Thyroid gland (tissue), 4 donors: Measurements from ENCODE around the gene CERK. TPM values are rescaled to one million over a fixed set of nuclear protein-coding genes. Genes with fewer than 3 reads are reported as not detected.
A peak's percentile ranks its signal among the peaks of the same experiment; 100 is the strongest.

ENCODE experiments used
- DNase-seq, 2 donors: peaks; one replicate each; pipeline ENCODE4 v3.0.0-alpha.2; 2019
- H3K27ac ChIP-seq, 3 donors: fragments of 200-600 bp; sonication (generic); 1 replicate in 2 of 3; 2 replicates in 1 of 3; pipeline ENCODE4 v1.5.1; 2016 to 2019; ENCODE audit warnings: mild to moderate bottlenecking in 1 of 3, moderate library complexity in 1 of 3
- H3K27me3 ChIP-seq: fragments of 200-600 bp; sonication (generic); one replicate; pipeline ENCODE4 v1.5.1; 2019
- H3K36me3 ChIP-seq, 2 donors: fragments of 200-600 bp; sonication (generic); one replicate each; pipeline ENCODE4 v1.5.1; 2016 to 2019
- H3K4me1 ChIP-seq, 2 donors: fragments of 200-600 bp; sonication (generic); one replicate each; pipeline ENCODE4 v1.5.1; 2017 to 2019
- H3K4me3 ChIP-seq, 3 donors: fragments of 200-600 bp; sonication (generic); replicated peaks in 1 of 3; 1 replicate in 2 of 3; 2 replicates in 1 of 3; pipeline ENCODE4 v1.5.1; 2016; ENCODE audit warnings: mild to moderate bottlenecking in 1 of 3
- H3K9me3 ChIP-seq: fragments of 200-600 bp; sonication (generic); one replicate; pipeline ENCODE4 v1.5.1; 2017
- POLR2A ChIP-seq, 2 donors: fragments of 450-650 bp; IDR thresholded peaks; one replicate each; pipeline ENCODE4 v1.6.1; 2017; ENCODE audit warnings: antibody characterized with exemption in 2 of 2, mild to moderate bottlenecking in 2 of 2, moderate library complexity in 1 of 2
- WGBS, 2 donors: methylation state at CpG; one replicate each; pipeline ENCODE4 v1.1.5; 2017; 5-methylcytosine and 5-hydroxymethylcytosine counted together
- intact Hi-C: fragments of 100-400 bp; cut with DNase I; formaldehyde crosslinking; loops from one replicate; pipeline ENCODE4 v1.15.1; 2023
- total RNA-seq, 4 donors: library from RNA; depleted of rRNA; stranded (reverse); fragments of >200 nt; gene quantifications; one replicate each; pipeline ENCODE4 v1.2.3, GENCODE V29; 2016
- TF ChIP-seq, protein P1 (sequence below), 6 experiments: fragments of 200-600 bp in 3 of 6; fragments of 450-650 bp in 3 of 6; sonication (generic) in 3 of 6; IDR thresholded peaks; one replicate each; pipeline ENCODE4 v1.5.1; 2016 to 2019; ENCODE audit warnings: antibody characterized with exemption in 6 of 6, mild to moderate bottlenecking in 2 of 6, inconsistent platforms in 1 of 6, moderate library complexity in 1 of 6

CERK gene
- total RNA-seq, 4 donors from 2014 or later = 74.6 to 84.7 (median 81.5) TPM

- Histone ChIP-seq H3K4me3 (no peak overlapping the region), H3K9me3 (no peaks in the 10 kb centered on the region), H3K4me1 (peaks cover 3 to 11% of the 10 kb centered on the region in 2 donors), H3K27ac (no peak overlapping the region), H3K36me3 (peaks cover 62 to 67% of the 10 kb centered on the region in 2 donors), H3K27me3 (no peaks in the 10 kb centered on the region)
- TF ChIP-seq, protein P1, sequence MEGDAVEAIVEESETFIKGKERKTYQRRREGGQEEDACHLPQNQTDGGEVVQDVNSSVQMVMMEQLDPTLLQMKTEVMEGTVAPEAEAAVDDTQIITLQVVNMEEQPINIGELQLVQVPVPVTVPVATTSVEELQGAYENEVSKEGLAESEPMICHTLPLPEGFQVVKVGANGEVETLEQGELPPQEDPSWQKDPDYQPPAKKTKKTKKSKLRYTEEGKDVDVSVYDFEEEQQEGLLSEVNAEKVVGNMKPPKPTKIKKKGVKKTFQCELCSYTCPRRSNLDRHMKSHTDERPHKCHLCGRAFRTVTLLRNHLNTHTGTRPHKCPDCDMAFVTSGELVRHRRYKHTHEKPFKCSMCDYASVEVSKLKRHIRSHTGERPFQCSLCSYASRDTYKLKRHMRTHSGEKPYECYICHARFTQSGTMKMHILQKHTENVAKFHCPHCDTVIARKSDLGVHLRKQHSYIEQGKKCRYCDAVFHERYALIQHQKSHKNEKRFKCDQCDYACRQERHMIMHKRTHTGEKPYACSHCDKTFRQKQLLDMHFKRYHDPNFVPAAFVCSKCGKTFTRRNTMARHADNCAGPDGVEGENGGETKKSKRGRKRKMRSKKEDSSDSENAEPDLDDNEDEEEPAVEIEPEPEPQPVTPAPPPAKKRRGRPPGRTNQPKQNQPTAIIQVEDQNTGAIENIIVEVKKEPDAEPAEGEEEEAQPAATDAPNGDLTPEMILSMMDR (IDR thresholded peaks at IDR 0.05) = no peak
- TF ChIP-seq POLR2A (IDR thresholded peaks at IDR 0.05) = no peak
- 92 to 93% methylated on average over 17 of the region's 17 CpGs for WGBS, 2 donors
- DNase-seq = no peak
- intact Hi-C loops = no loop called here
These were observed 39.0 kb downstream of the CERK start for GRCh38 chr22:46699091-46699490.

GRCh38 chr22:46697811-46698515, 40.1 kb downstream of the CERK start:
- WGBS, 2 donors = 97 to 98% methylated on average over 24 of the region's 24 CpGs
- Histone ChIP-seq H3K27me3 (no peaks in the 10 kb centered on the region), H3K27ac (no peak overlapping the region), H3K9me3 (no peaks in the 10 kb centered on the region), H3K4me3 (no peak overlapping the region), H3K4me1 (peaks cover 3 to 11% of the 10 kb centered on the region in 2 donors), H3K36me3 (peaks cover 72 to 74% of the 10 kb centered on the region in 2 donors)
- intact Hi-C loops = no loop called here
- DNase-seq = no peak
- TF ChIP-seq, protein P1 (IDR thresholded peaks at IDR 0.05) = no peak

DNA sequence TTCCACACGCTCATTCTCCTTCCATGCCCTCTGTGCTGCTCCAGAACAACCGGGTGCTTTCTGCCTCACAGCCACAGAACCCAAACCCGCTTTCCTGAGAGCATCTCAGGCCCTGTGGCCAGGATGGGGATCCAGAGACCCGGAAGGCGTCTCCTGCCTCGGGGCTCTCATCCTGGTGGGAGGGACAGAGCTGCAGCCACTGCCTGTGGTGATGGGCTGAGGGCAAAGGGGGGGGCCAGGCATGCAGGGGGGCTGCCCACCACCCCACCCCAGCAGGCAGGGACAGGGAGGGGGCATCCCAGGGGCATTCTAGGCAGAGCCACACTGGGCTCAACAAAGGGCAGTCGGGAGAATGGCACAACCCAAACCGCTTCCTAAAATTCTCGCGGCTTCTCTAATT, 41.4 kb downstream of the CERK start:
- peak overlapping the region in 1 of 3 donors; percentile 23 for H3K27ac ChIP-seq
- DNase-seq = no peak
- no peaks in the 10 kb centered on the region for H3K9me3 ChIP-seq
- intact Hi-C loops = no loop called here
- H3K4me3 ChIP-seq = no peak overlapping the region
- TF ChIP-seq POLR2A (IDR thresholded peaks at IDR 0.05) = no peak
- TF ChIP-seq, protein P1 (IDR thresholded peaks at IDR 0.05) = no peak
- peaks cover 3 to 11% of the 10 kb centered on the region in 2 donors for H3K4me1 ChIP-seq
- 76 to 78% methylated on average over 10 of the region's 10 CpGs for WGBS, 2 donors
- H3K27me3 ChIP-seq = no peaks in the 10 kb centered on the region
- H3K36me3 ChIP-seq = peaks cover 75 to 76% of the 10 kb centered on the region in 2 donors

DNA sequence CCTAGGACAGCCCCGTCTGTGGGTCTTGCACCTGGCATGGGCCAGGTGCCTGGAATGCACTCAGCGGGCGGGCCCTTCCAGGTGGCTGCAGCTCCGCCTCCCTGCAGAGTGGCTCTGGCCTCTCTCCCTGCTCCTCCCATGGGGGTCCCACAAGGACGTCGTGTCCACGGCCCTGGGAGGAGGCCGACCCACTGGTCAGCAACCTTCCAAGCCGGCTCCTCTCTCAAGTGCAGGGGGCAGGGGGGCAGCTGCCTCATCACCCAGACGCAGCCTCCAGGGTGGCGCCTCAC, 41.9 kb downstream of the CERK start:
- peaks cover 3 to 11% of the 10 kb centered on the region in 2 donors for H3K4me1 ChIP-seq
- no peaks in the 10 kb centered on the region for H3K27me3 ChIP-seq
- peak overlapping the region in 1 of 3 donors; percentile 23 for H3K27ac ChIP-seq
- 47 to 72% methylated on average over 4 to 9 of the region's 11 CpGs for WGBS, 2 donors
- peak; percentile 76 to 88 for DNase-seq
- no peaks in the 10 kb centered on the region for H3K9me3 ChIP-seq
- TF ChIP-seq, protein P1 (IDR thresholded peaks at IDR 0.05) = no peak
- TF ChIP-seq POLR2A (IDR thresholded peaks at IDR 0.05) = peak in 1 of 2 donors; percentile 10
- intact Hi-C loops = no loop called here
- H3K4me3 ChIP-seq = no peak overlapping the region
- peaks cover 75 to 76% of the 10 kb centered on the region in 2 donors for H3K36me3 ChIP-seq

- DNase-seq = no peak
- Histone ChIP-seq H3K4me3 (no peak overlapping the region), H3K27ac (peak overlapping the region in 1 of 3 donors; percentile 23), H3K9me3 (no peaks in the 10 kb centered on the region), H3K4me1 (peaks cover 3 to 11% of the 10 kb centered on the region in 2 donors), H3K27me3 (no peaks in the 10 kb centered on the region), H3K36me3 (peaks cover 73 to 76% of the 10 kb centered on the region in 2 donors)
- 74 to 84% methylated on average over 11 to 13 of the region's 25 CpGs for WGBS, 2 donors
- intact Hi-C loops = no loop called here
- TF ChIP-seq POLR2A (IDR thresholded peaks at IDR 0.05) = no peak
- TF ChIP-seq, protein P1 (IDR thresholded peaks at IDR 0.05) = no peak
These were observed 42.5 kb downstream of the CERK start for GRCh38 chr22:46695346-46696228.
